SK-N-SH (cell line): ENCODE measurements around the gene C1orf35. TPM values are rescaled to one million over a fixed set of nuclear protein-coding genes. Genes with fewer than 3 reads are reported as not detected.

Source experiments
- CTCF ChIA-PET: fragments of 300-600, 350-600 bp; formaldehyde crosslinking; extraction: SDS; loops from one replicate; lab custom pipeline; 2021; lab: Yijun Ruan, JAX
- POLR2A ChIA-PET: fragments of 350-600 bp; sonication (Branson Sonifier 250); formaldehyde crosslinking; extraction: SDS; loops from one replicate; lab custom pipeline; 2020; ENCODE audit warnings: antibody characterized with exemption, inconsistent platforms; lab: Yijun Ruan, JAX
- DNase-seq: peaks from one replicate; pipeline ENCODE4 v3.0.0; 2012
- H2AFZ ChIP-seq: fragments of 200-600 bp; sonication (generic); 2 replicates; pipeline ENCODE4 v1.8.1; 2016; ENCODE audit warnings: antibody characterized with exemption, mild to moderate bottlenecking, low read depth
- H3F3A ChIP-seq: fragments of 200-600 bp; sonication (generic); replicated peaks from 2 replicates; pipeline ENCODE3; 2016; ENCODE audit warnings: antibody characterized with exemption, mild to moderate bottlenecking; ENCODE audit not compliant: insufficient read depth
- H3K27ac ChIP-seq, 2 experiments: fragments of 200-500 bp in 1 of 2; fragments of 200-600 bp in 1 of 2; sonication (Bioruptor generic) in 1 of 2; sonication (generic), shearing (Covaris generic) in 1 of 2; 2 replicates each; pipeline versions ENCODE4 v1.5.1 to v1.6.1; 2014 to 2016; ENCODE audit warnings: low read depth in 2 of 2, inconsistent platforms in 1 of 2, low read length in 1 of 2, mild to moderate bottlenecking in 1 of 2, mixed read lengths in 1 of 2
- H3K27me3 ChIP-seq: fragments of 200-600 bp; sonication (generic), shearing (Covaris generic); 2 replicates; pipeline ENCODE4 v1.6.1; 2016; ENCODE audit warnings: mixed run types; ENCODE audit not compliant: insufficient read depth
- H3K36me3 ChIP-seq, 2 experiments: fragments of 200-500 bp in 1 of 2; fragments of 200-600 bp in 1 of 2; sonication (Bioruptor generic) in 1 of 2; sonication (generic) in 1 of 2; replicated peaks in 1 of 2; 2 replicates each; pipeline versions ENCODE3 to v1.5.1; 2014 to 2016; ENCODE audit warnings: low read length in 1 of 2, mild to moderate bottlenecking in 1 of 2; ENCODE audit not compliant: insufficient read depth in 2 of 2, control insufficient read depth in 1 of 2
- H3K4me1 ChIP-seq, 2 experiments: fragments of 200-500 bp in 1 of 2; fragments of 200-600 bp in 1 of 2; sonication (Bioruptor generic) in 1 of 2; sonication (generic), shearing (Covaris generic) in 1 of 2; 2 replicates each; pipeline versions ENCODE4 v1.5.1 to v1.6.1; 2014 to 2016; ENCODE audit warnings: low read depth in 1 of 2, low read length in 1 of 2, mixed run types in 1 of 2; ENCODE audit not compliant: insufficient read depth in 2 of 2, control insufficient read depth in 1 of 2
- H3K4me2 ChIP-seq: fragments of 200-600 bp; sonication (generic), shearing (Covaris generic); 2 replicates; pipeline ENCODE4 v1.6.1; 2017; ENCODE audit warnings: mixed run types
- H3K4me3 ChIP-seq, 2 experiments: fragments of 200-500 bp in 1 of 2; fragments of 200-600 bp in 1 of 2; sonication (Bioruptor generic) in 1 of 2; sonication (generic), shearing (Covaris generic) in 1 of 2; 2 replicates each; pipeline versions ENCODE4 v1.5.1 to v1.8.1; 2014 to 2016; ENCODE audit warnings: low read depth in 2 of 2, inconsistent platforms in 1 of 2, low read length in 1 of 2, mild to moderate bottlenecking in 1 of 2, mixed read lengths in 1 of 2, moderate library complexity in 1 of 2
- H3K79me2 ChIP-seq: fragments of 200-600 bp; sonication (generic); 2 replicates; pipeline ENCODE4 v1.8.1; 2017; ENCODE audit warnings: mild to moderate bottlenecking; ENCODE audit not compliant: insufficient read depth
- H3K9ac ChIP-seq: fragments of 200-600 bp; sonication (generic); 2 replicates; pipeline ENCODE4 v1.6.1; 2017; ENCODE audit warnings: mixed run types
- H3K9me2 ChIP-seq: fragments of 200-600 bp; sonication (generic); 2 replicates; pipeline ENCODE4 v1.6.1; 2017; ENCODE audit warnings: mixed run types
- H3K9me3 ChIP-seq: fragments of 200-600 bp; sonication (generic); 2 replicates; pipeline ENCODE4 v1.6.1; 2017; ENCODE audit warnings: mixed run types, mild to moderate bottlenecking, moderate library complexity
- H4K20me1 ChIP-seq: fragments of 200-600 bp; sonication (generic); 2 replicates; pipeline ENCODE4 v1.6.1; 2017; ENCODE audit warnings: mild to moderate bottlenecking, mixed run types; ENCODE audit not compliant: insufficient read depth
- ELF1 ChIP-seq: IDR thresholded peaks from 2 replicates; pipeline ENCODE4 v1.4.0; 2012
- JUND ChIP-seq: IDR thresholded peaks from 2 replicates; pipeline ENCODE4 v1.4.0; 2012
- MXI1 ChIP-seq: IDR thresholded peaks from 2 replicates; pipeline ENCODE4 v1.6.1; 2012; ENCODE audit warnings: mild to moderate bottlenecking, low read depth, low read length, improper control_type of control experiment
- NRF1 ChIP-seq: IDR thresholded peaks from 2 replicates; pipeline ENCODE4 v1.6.1; 2012; ENCODE audit warnings: low read depth, mild to moderate bottlenecking, low read length
- POLR2AphosphoS5 ChIP-seq: IDR thresholded peaks from 2 replicates; pipeline ENCODE4 v1.6.1; 2012; ENCODE audit warnings: low read depth, low read length
- RAD21 ChIP-seq: IDR thresholded peaks from 2 replicates; pipeline ENCODE4 v1.6.1; 2012; ENCODE audit warnings: mild to moderate bottlenecking, low read length
- RCOR1 ChIP-seq: fragments of 150-350 bp; IDR thresholded peaks from 2 replicates; pipeline ENCODE4 v1.6.1; 2017; ENCODE audit warnings: antibody characterized with exemption, low read length
- RFX5 ChIP-seq: IDR thresholded peaks from 2 replicates; pipeline ENCODE4 v1.6.1; 2012; ENCODE audit warnings: mild to moderate bottlenecking, improper control_type of control experiment, low read length
- SMC3 ChIP-seq: IDR thresholded peaks from 2 replicates; pipeline ENCODE4 v1.6.1; 2012; ENCODE audit warnings: low read depth, low read length, improper control_type of control experiment
- TEAD4 ChIP-seq: IDR thresholded peaks from 2 replicates; pipeline ENCODE4 v1.4.0; 2012; ENCODE audit warnings: mild to moderate bottlenecking, borderline replicate concordance; ENCODE audit not compliant: insufficient read depth
- WGBS: methylation state at CpG from one replicate; pipeline ENCODE4 v1.1.6; 2017; ENCODE audit warnings: low lambda C conversion rate; 5-methylcytosine and 5-hydroxymethylcytosine counted together
- polyA plus RNA-seq, 3 experiments: library from polyadenylated mRNA; depleted of rRNA; stranded (reverse); fragments of >200 nt; gene quantifications; 2 replicates each; pipeline ENCODE4 v1.2.3, GENCODE V29; 2012
- TF ChIP-seq, protein P1 (sequence below): fragments of 150-350 bp; IDR thresholded peaks from 2 replicates; pipeline ENCODE4 v1.6.1; 2017; ENCODE audit warnings: antibody characterized with exemption, low read length, low read depth, borderline replicate concordance
- TF ChIP-seq, protein P2 (sequence below): fragments of 150-350 bp; IDR thresholded peaks from 2 replicates; pipeline ENCODE4 v1.6.1; 2016; ENCODE audit warnings: mild to moderate bottlenecking, low read depth, low read length
- TF ChIP-seq, protein P3 (sequence below): fragments of 200-600 bp; sonication (generic); IDR thresholded peaks from 2 replicates; pipeline ENCODE4 v1.6.1; 2017; ENCODE audit warnings: antibody characterized with exemption, mild to moderate bottlenecking, moderate library complexity

C1orf35 gene
- polyA plus RNA-seq, 1 of the 3 experiments (the other 2 are of a cell fraction) = 42.9 TPM

GRCh38 chr1:228097333-228098081, 5.6 kb downstream of the C1orf35 start:
- Histone ChIP-seq H3K27ac (no peak overlapping the region), H2AFZ (no peak overlapping the region), H3K4me3 (no peak overlapping the region), H4K20me1 (peaks cover 94% of the 10 kb centered on the region), H3F3A (peaks cover 31% of the 10 kb centered on the region), H3K9ac (no peak overlapping the region), H3K9me2 (no peaks in the 10 kb centered on the region), H3K4me2 (no peak overlapping the region), H3K27me3 (no peaks in the 10 kb centered on the region), H3K79me2 (peaks cover 98% of the 10 kb centered on the region), H3K9me3 (no peaks in the 10 kb centered on the region), H3K4me1 (peaks cover 0 to 10% of the 10 kb centered on the region in 2 experiments; a peak in 2 of 4 replicates), H3K36me3 (peaks cover 57 to 59% of the 10 kb centered on the region in 2 experiments)
- ChIA-PET CTCF (interaction anchor here (0.7 to 1.9 kb wide), 3 partner anchors 10 to 60 kb away, joined by 3 to 6 read pairs (median 3); no protein-coding TSS in a partner anchor), POLR2A (no interaction called here)
- no peak for TF ChIP-seq RAD21
- no peak for TF ChIP-seq NRF1
- TF ChIP-seq, protein P1, sequence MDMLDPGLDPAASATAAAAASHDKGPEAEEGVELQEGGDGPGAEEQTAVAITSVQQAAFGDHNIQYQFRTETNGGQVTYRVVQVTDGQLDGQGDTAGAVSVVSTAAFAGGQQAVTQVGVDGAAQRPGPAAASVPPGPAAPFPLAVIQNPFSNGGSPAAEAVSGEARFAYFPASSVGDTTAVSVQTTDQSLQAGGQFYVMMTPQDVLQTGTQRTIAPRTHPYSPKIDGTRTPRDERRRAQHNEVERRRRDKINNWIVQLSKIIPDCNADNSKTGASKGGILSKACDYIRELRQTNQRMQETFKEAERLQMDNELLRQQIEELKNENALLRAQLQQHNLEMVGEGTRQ = no peak
- no peak for TF ChIP-seq JUND
- TF ChIP-seq ELF1 = no peak
- TF ChIP-seq, protein P2, sequence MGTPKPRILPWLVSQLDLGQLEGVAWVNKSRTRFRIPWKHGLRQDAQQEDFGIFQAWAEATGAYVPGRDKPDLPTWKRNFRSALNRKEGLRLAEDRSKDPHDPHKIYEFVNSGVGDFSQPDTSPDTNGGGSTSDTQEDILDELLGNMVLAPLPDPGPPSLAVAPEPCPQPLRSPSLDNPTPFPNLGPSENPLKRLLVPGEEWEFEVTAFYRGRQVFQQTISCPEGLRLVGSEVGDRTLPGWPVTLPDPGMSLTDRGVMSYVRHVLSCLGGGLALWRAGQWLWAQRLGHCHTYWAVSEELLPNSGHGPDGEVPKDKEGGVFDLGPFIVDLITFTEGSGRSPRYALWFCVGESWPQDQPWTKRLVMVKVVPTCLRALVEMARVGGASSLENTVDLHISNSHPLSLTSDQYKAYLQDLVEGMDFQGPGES = no peak
- no peak for TF ChIP-seq POLR2AphosphoS5
- DNase-seq = peak; percentile 6
- WGBS = 93% methylated on average over 21 of the region's 34 CpGs

- no peak overlapping the region for H2AFZ ChIP-seq
- ChIA-PET CTCF (interaction anchor here (1.9 kb wide), 1 partner anchor 13 kb away, joined by 6 read pairs; no protein-coding TSS in a partner anchor), POLR2A (no interaction called here)
- H3K27ac ChIP-seq = no peak overlapping the region
- no peak overlapping the region for H3K9ac ChIP-seq
- H3K4me2 ChIP-seq = no peak overlapping the region
- H3K9me2 ChIP-seq = no peaks in the 10 kb centered on the region
- no peaks in the 10 kb centered on the region for H3K9me3 ChIP-seq
- H3K4me1 ChIP-seq = peaks cover 0 to 3% of the 10 kb centered on the region in 2 experiments; a peak in 2 of 4 replicates
- 99% methylated on average over 9 of the region's 13 CpGs for WGBS
- DNase-seq = peak; percentile 3
- H3K4me3 ChIP-seq = no peak overlapping the region
- peaks cover 100% of the 10 kb centered on the region for H4K20me1 ChIP-seq
- H3K79me2 ChIP-seq = peaks cover 98% of the 10 kb centered on the region
- TF ChIP-seq MXI1 = no peak
- TF ChIP-seq RCOR1 = no peak
- no peak for TF ChIP-seq SMC3
- TF ChIP-seq RAD21 = no peak
- no peak for TF ChIP-seq RFX5
- TF ChIP-seq, protein P3, sequence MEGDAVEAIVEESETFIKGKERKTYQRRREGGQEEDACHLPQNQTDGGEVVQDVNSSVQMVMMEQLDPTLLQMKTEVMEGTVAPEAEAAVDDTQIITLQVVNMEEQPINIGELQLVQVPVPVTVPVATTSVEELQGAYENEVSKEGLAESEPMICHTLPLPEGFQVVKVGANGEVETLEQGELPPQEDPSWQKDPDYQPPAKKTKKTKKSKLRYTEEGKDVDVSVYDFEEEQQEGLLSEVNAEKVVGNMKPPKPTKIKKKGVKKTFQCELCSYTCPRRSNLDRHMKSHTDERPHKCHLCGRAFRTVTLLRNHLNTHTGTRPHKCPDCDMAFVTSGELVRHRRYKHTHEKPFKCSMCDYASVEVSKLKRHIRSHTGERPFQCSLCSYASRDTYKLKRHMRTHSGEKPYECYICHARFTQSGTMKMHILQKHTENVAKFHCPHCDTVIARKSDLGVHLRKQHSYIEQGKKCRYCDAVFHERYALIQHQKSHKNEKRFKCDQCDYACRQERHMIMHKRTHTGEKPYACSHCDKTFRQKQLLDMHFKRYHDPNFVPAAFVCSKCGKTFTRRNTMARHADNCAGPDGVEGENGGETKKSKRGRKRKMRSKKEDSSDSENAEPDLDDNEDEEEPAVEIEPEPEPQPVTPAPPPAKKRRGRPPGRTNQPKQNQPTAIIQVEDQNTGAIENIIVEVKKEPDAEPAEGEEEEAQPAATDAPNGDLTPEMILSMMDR = no peak
- no peak for TF ChIP-seq TEAD4
- H3F3A ChIP-seq = peaks cover 31% of the 10 kb centered on the region
- H3K27me3 ChIP-seq = no peaks in the 10 kb centered on the region
- peaks cover 60 to 62% of the 10 kb centered on the region in 2 experiments for H3K36me3 ChIP-seq
Observed at GRCh38 chr1:228096416-228097332, 6.5 kb downstream of the C1orf35 start.
